HG02970 (cell line): ENCODE measurements around the gene MUC5AC.

Source experiments
- ATAC-seq: cut with Tn5 transposase; IDR thresholded peaks from one replicate; pipeline ENCODE4 v1.9.1; 2021; ENCODE audit warnings: mild to moderate bottlenecking, moderate library complexity, moderate number of reproducible peaks; ENCODE audit not compliant: unreplicated experiment, low FRiP score

MUC5AC gene

GRCh38 chr11:1220941-1221721 lies 63.4 kb downstream of the MUC5AC start:
- no peak for ATAC-seq

- no peak for ATAC-seq
These were observed 64.1 kb downstream of the MUC5AC start for GRCh38 chr11:1221848-1222311.

GRCh38 chr11:1222491-1223345 lies 65.0 kb downstream of the MUC5AC start, which contains the start of gene MUC5B:
Gene MUC5B, plus strand, starts transcription at chr11:1223066. Its CDS starts 58 bp downstream, at chr11:1223124.
- ATAC-seq: no peak

- no peak for ATAC-seq
These were observed 65.8 kb downstream of the MUC5AC start for GRCh38 chr11:1223346-1224110.

- ATAC-seq: no peak
These were observed 66.3 kb downstream of the MUC5AC start for GRCh38 chr11:1224111-1224490.

GRCh38 chr11:1224491-1225385 lies 67.0 kb downstream of the MUC5AC start:
- no peak for ATAC-seq

- ATAC-seq: no peak
These were observed 67.9 kb downstream of the MUC5AC start for GRCh38 chr11:1225386-1226225.

GRCh38 chr11:1226226-1226985 lies 68.7 kb downstream of the MUC5AC start:
- ATAC-seq: no peak

GRCh38 chr11:1226986-1227550 lies 69.3 kb downstream of the MUC5AC start:
- no peak for ATAC-seq

GRCh38 chr11:1227551-1228100 lies 69.9 kb downstream of the MUC5AC start:
- no peak for ATAC-seq

- ATAC-seq: no peak
These were observed 70.5 kb downstream of the MUC5AC start for GRCh38 chr11:1228101-1228821.

GRCh38 chr11:1228921-1229451 lies 71.2 kb downstream of the MUC5AC start:
- ATAC-seq: no peak

GRCh38 chr11:1229471-1230120 lies 71.8 kb downstream of the MUC5AC start:
- no peak for ATAC-seq

GRCh38 chr11:1230121-1230455 lies 72.3 kb downstream of the MUC5AC start:
- ATAC-seq: no peak

- ATAC-seq: no peak
These were observed 73.0 kb downstream of the MUC5AC start for GRCh38 chr11:1230456-1231395.
